Erythroblast (primary cell): ENCODE results near the gene MGAT4B.
A peak's percentile ranks its signal among the peaks of the same experiment; 100 is the strongest.

ENCODE experiments used
- DNase-seq, 2 experiments: peaks; one replicate each; lab custom pipeline; 2025; lab: John Stamatoyannopoulos, UW
- GATA1 ChIP-seq: IDR thresholded peaks from 2 replicates; pipeline ENCODE4 v1.6.1; 2011; ENCODE audit warnings: low read depth, mild to moderate bottlenecking, control low read depth, low read length, moderate library complexity
- POLR2A ChIP-seq: IDR thresholded peaks from 2 replicates; pipeline ENCODE4 v1.6.1; 2011; ENCODE audit warnings: mild to moderate bottlenecking, low read length

MGAT4B gene

DNA sequence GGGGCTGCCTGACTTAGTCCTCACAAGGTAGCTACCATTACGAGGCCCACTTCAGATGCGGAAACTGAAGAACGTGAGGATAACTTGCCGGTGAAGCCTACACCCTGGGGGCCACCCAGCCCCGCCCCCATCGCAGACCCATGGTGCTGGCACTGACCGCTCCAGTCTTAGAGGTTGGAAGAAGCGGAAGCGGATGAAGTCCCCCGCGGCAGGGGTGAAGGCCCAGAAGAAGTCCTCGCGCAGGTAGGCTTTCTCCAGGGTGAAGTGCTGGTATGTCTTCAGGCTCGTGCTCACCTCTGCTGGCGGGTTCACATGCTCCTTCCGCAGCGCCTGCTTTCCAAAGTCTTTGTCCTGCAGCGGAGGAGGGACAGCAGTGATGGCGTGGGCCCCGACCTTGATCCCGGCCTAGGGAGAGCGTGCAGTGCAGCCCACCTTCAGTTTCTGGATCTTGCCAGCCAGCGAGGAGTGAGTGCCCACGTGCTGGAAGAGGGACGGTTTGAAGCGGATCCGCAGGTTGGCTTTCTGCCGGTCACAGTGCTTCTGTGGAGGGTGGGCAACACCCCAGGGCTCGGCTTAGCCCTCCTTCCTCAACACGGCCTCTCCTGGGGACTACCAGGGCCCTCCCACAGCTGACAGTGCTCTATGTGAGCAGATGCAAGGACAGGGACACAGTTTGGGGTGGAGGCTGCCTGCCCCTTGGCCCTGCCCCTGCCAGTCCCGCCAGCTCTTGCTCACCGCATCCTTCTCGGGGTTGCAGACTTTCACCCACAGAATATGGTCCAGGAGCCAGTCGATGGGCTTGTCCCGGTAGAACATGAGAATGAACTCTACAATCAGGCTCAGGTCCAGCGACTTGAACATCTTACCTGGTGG, 7.7 kb downstream of the MGAT4B start:
- DNase-seq, result no peak
- TF ChIP-seq POLR2A (no peak), GATA1 (no peak)

DNA sequence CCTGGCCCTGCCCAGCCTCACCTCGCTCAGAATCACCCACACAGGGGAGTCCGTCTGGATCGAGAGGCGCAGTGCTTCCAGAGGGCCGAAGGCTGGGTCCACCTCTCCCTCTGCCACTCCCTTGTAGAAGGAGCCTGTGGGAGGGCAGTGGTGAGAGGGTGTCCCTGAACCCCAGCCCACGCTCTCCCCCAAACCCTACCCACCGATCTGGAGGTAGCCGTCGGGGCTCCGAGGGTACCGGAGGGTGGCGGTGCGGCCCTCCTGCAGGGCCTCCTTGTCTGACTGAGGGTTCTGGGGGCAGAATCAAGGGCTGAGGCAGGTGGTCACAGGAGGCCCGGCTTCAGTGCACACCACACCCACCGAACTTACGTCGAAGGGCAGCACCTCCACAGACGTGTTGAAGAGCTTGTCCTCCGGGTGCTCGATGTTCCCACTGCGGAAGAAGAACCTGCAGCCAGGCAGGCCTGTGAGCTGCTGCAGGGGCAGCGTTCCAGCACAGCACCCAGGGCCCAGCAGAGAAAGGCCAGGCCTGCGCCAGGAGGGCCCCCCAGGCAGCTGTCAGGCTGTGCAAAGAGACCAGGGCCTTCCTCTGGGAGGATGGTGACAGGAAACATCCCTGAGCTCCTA, 8.4 kb downstream of the MGAT4B start:
- TF ChIP-seq GATA1 (no peak), POLR2A (no peak)
- DNase-seq, result no peak

DNA sequence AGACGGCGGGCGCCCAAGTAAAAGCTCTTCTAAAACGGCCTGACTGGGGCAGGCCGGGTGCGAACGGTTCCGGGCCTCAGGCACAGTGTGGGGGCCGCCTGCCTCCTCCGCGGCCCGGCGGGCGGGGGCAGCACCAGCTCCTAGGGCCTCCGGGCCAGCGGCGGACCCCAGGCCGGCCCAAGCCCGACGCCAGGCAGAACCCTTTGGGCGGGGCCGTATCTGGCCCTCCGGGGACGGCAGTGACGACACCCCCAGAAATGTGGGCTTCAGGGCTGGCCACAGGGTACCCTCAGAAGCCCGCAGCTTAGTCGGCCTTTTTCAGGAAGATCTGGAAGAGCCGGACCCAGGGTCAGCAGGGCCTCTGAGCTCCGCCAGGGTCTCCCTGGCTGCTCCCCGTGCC, 8.9 kb downstream of the MGAT4B start:
- TF ChIP-seq POLR2A (no peak), GATA1 (no peak)
- DNase-seq, result no peak

DNA sequence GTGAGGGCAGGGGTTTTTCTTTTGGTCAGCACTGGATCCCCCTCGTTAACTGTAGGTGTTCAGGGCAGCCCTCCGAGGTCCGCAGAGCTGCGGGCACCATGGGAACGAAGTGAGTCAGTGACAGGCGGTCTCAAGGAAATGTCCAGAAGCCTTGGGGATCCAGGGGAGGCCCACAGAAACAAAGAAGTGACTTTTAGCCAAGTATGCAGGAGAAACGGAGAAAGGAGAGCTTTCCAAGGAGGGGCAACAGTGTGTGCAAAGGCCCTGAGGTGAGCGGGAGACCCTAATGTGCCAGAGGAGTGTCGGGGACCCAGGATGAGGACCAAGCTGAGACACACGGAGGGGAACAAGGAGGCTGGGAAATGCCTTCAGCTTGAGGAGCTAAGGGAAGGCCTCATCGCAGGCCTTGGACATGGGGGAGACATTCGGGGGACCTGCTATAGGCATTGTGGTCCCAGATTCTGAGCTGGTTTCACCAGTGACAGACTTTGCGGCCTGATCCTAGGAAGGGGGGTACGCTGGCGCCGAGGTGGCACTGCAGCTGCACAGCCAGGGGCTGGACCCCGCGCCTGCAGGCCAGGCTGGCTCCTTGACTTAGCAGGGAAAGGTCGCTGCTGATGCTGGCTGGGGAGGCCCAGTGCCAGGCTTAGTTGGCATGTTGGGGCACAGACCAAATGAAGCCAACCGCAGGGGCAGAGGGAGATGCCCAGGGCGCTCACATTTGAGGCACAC, 9.6 kb downstream of the MGAT4B start:
- no peak for DNase-seq
- no peak for TF ChIP-seq POLR2A
- TF ChIP-seq GATA1, result no peak

DNA sequence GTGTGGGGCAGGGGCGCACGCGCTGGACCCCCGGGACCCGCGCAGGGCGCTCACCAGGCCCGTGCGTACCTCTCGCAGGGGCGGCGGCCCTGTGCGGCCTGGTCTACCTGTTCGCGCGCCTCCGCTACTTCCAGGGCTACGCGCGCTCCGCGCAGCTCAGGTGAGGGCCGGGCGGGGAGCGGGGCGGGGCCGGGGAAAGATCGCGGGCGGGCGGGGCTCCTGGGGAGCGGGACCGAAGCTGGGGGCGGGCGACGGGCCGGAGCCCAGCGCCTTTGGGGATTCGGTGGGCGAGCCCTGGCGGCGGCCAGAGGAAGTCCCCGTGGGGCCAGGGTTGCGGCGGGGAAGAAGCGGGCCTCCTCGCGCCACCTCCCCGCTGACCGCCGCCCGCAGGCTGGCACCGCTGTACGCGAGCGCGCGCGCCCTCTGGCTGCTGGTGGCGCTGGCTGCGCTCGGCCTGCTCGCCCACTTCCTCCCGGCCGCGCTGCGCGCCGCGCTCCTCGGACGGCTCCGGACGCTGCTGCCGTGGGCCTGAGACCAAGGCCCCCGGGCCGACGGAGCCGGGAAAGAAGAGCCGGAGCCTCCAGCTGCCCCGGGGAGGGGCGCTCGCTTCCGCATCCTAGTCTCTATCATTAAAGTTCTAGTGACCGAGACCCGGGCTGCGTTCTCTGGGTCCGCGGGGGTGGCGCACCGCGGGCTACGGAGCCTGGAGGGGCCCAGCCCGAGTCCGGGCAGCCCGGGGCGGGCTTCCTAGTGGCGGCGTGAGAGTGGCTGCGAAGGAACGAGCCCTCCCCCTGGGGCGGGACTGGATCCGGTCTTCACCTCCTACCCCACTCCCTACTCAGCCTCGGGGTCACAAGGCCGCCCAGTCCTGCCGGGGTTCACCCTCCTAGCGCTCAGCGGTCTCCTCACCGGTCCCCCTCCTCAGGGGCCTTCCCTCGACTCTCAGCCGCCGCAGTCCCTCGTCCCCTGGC, 10.5 kb downstream of the MGAT4B start:
- DNase-seq, result peak; percentile 84 to 89
- TF ChIP-seq POLR2A, result no peak
- TF ChIP-seq GATA1, result no peak

DNA sequence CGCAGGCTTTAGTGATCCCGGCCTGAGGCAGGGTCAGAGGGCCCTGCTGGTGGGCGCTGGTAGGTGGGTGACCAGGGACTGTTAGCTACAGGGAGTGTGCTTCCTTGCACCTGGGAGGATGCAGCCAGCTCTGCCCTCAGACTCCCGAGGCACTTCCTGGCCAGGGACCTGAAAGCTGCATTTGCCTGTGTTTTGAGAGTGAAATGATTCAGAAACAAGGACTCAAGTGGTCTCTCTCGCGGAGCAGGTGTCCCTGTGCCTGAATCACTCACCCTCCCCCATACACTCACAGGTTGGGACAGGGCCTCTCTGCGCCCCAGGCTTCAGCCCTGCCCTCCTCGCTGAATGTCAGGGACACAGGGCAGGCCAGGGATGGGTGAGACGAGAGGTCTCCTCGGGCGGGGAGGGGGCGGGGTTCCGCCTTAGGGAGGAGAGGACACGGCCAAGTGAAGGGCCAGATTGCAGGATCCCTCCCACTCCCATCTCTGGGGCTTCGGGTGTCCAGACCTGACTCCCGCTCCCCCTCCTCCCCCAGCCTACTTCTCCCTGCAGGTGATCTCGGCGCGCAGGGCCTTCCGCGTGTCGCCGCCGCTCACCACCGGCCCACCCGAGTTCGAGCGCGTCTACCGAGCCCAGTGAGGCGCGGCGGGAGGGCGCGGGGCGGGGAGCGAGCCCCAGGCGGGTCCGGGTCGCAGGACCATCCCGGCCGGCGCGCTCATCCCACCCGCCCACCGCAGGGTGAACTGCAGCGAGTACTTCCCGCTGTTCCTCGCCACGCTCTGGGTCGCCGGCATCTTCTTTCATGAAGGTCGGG, 11.4 kb downstream of the MGAT4B start:
- no peak for DNase-seq
- TF ChIP-seq POLR2A (no peak), GATA1 (no peak)

DNA sequence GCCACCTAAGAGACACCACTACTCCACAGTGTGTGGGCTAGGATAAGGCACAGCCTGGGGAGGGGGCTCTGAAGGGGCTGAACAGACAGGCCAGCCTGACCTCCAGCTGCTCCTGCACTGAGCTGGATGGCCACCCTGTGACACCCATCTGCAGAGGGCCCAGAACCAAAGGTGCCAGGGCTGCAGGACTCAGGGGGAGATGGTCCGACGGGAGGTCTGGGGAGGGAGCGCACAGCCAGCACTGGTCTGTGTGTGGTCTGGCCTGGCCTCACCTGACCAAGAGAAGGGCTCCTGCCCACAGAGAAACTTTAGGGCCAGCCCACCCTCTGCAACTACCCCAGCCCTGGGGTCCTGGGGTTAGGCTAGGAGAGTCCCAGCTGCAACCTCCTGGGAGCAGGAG, 12.1 kb downstream of the MGAT4B start:
- no peak for DNase-seq

DNA sequence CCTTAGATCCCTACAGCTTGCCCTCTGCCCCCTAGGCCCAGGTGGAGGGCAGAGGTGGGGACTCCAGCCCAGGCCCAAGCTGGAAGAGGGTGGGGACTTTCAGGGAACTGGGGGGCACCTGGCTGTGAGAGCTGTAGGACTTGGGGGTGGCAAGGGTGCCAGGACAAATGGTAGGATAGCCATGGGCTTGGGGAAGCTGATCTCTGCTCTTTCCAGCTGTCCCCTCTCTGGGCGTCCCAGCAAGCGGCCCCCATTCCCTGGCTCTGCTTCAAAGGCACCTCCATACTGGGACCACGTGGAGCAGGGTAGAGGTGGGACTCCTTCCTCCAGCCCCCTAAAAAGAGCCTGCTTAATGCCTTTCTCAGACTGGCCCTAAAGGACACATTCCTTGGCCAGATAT, 12.5 kb downstream of the MGAT4B start:
- TF ChIP-seq POLR2A, result no peak
- TF ChIP-seq GATA1, result no peak
- DNase-seq, result no peak

More for the DNA sequence above, 12.1 kb downstream of the MGAT4B start:
- no peak for TF ChIP-seq GATA1

DNA sequence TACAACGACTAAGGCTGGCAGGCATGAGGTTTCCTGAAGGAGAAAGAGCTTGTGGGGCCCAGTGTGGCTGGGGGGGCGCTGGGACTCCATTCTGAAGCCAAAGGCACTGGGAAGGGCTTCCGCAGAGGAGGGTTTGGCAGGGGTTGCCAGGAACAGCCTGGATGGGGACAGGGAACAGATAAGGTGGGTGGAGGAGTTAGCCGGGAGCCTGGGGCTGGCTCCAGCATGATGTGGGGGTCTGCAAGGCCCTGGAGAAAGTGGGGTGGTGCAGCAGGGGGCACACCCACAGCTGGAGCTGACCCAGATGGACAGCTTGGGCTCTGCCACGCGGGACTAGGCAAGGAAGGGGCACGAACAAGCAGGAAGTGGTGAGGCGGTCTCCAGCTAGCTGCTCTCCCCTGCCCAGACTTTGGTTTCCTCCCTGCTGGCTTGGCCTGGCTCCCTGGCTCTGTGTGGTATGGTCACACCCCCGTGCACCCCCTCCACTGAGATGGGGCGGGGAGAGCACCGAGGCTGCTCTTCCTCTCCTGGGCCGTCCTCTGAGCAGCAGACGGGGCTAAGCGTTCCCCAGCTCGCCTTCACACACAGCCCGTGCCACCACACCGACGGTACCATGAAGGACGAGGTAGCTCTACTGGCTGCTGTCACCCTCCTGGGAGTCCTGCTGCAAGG, 13.1 kb downstream of the MGAT4B start, which contains the start of gene LTC4S:
TSS of gene LTC4S (plus strand) at position 519 of the 672 bp plus-strand sequence. CDS start at position 614, 95 bp downstream.
- no peak for TF ChIP-seq GATA1
- TF ChIP-seq POLR2A, result no peak
- peak; percentile 37 to 44 for DNase-seq

DNA sequence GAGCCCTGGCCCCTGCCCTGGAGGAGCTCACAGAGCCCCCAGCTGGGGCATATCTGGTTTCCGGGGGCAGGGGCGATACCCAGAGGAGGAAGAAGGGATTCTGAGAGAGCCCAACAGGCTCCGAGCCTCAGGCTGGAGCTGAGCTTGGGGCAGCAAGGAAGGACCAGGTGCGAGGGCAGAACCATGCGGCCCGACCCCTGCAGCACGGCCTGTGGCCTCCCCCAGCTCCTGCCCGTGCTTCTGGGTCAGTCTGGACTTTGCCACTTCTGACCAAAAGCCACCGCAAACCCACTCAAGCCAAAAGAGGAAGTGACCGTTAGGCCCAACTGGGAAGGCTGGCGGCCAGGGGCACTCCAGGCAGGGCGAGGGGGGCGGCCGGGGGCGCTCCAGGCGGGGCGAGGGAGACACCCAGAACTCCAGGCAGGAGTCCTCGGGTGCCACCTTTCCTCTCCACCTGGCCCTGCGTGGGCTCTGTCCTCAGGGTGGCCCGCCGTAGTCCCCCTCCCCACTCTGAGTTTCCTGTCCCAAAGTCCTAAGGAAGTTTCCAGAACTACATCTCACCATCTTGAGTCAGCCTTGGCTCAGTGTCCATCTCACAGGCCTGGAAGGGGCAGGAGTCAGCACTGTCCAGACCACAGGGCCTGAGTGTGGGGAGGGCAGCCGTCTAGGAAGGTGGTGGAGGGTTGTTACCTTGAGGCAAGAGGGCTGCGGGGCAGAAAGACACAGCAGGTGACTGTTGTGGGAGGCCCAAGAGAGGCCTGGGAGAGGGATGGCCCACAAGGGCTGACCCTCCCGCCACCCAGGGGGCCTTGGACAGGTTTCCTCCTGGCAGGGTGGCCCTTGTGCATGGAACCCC, 13.8 kb downstream of the MGAT4B start:
- TF ChIP-seq POLR2A (no peak), GATA1 (no peak)
- DNase-seq, result no peak
